Transverse colon (tissue), 4 donors: ENCODE measurements around the gene MTNR1A. TPM values are rescaled to one million over a fixed set of nuclear protein-coding genes. Genes with fewer than 3 reads are reported as not detected.

Experiments used
- DNase-seq: peaks from one replicate; pipeline ENCODE4 v3.0.0-alpha.2; 2019
- H3K27ac ChIP-seq, 4 donors: fragments of 200-600 bp; sonication (generic); 2 replicates each; pipeline ENCODE4 v1.5.1; 2016 to 2018; ENCODE audit warnings: inconsistent platforms in 4 of 4
- H3K27me3 ChIP-seq: fragments of 200-600 bp; sonication (generic); 2 replicates; pipeline ENCODE4 v1.5.1; 2017; ENCODE audit warnings: inconsistent platforms
- H3K36me3 ChIP-seq, 4 donors: fragments of 200-600 bp; sonication (generic); 2 replicates each; pipeline ENCODE4 v1.5.1; 2017 to 2019; ENCODE audit warnings: inconsistent platforms in 4 of 4
- H3K4me1 ChIP-seq, 4 donors: fragments of 200-600 bp; sonication (generic); 2 replicates each; pipeline ENCODE4 v1.5.1; 2017 to 2020; ENCODE audit warnings: inconsistent platforms in 4 of 4
- H3K4me3 ChIP-seq, 4 donors: fragments of 200-600 bp; sonication (generic); 1 replicate in 1 of 4; 2 replicates in 3 of 4; pipeline versions ENCODE4 v1.5.1 to v1.6.1; 2017 to 2019; ENCODE audit warnings: inconsistent platforms in 4 of 4
- H3K9me3 ChIP-seq, 2 donors: fragments of 200-600 bp; sonication (generic); 2 replicates each; pipeline ENCODE4 v1.5.1; 2017 to 2019; ENCODE audit warnings: inconsistent platforms in 2 of 2
- CTCF ChIP-seq, 5 experiments: fragments of 200-600 bp in 3 of 5; fragments of 450-650 bp in 2 of 5; sonication (generic) in 3 of 5; IDR thresholded peaks; 1 replicate in 2 of 5; 2 replicates in 3 of 5; pipeline ENCODE4 v1.5.1; 2016 to 2017; ENCODE audit warnings: antibody characterized with exemption in 5 of 5, inconsistent platforms in 3 of 5, mild to moderate bottlenecking in 2 of 5, moderate library complexity in 1 of 5
- EP300 ChIP-seq: sonication (generic); formaldehyde crosslinking; IDR thresholded peaks from one replicate; pipeline ENCODE4 v1.6.1; 2017; ENCODE audit warnings: antibody characterized with exemption, low read depth
- POLR2A ChIP-seq: fragments of 450-650 bp; IDR thresholded peaks from one replicate; pipeline ENCODE4 v1.6.1; 2016; ENCODE audit warnings: antibody characterized with exemption, mild to moderate bottlenecking, moderate library complexity
- POLR2AphosphoS5 ChIP-seq, 3 donors: sonication (generic); formaldehyde crosslinking; IDR thresholded peaks; one replicate each; pipeline ENCODE4 v1.6.1; 2016; ENCODE audit warnings: antibody characterized with exemption in 3 of 3
- WGBS, 2 donors: methylation state at CpG; one replicate each; pipeline ENCODE4 v1.1.5; 2018; ENCODE audit warnings: low coverage in 1 of 2; 5-methylcytosine and 5-hydroxymethylcytosine counted together
- in situ Hi-C, 4 donors: fragments of 200-750 bp; cut with MboI; loops; one replicate each; pipeline versions ENCODE4 v1.15.0 to v1.15.1; 2017; ENCODE audit warnings: low sequenced_read_pairs in 3 of 4, low pct_ligation_motif_present in 1 of 4, low pct_unique_long_range_greater_than_20kb in 1 of 4
- intact Hi-C: fragments of 100-400 bp; cut with DNase I; formaldehyde crosslinking; loops from one replicate; pipeline ENCODE4 v1.15.1; 2023; ENCODE audit warnings: low total_unique reads
- total RNA-seq, 4 donors: library from RNA; depleted of rRNA; stranded (reverse); fragments of >200 nt; gene quantifications; one replicate each; pipeline ENCODE4 v1.1.0, GENCODE V29; 2016

Gene MTNR1A
- total RNA-seq, 4 donors from 2014 or later: 7.0 TPM; not detected in 2

- Histone ChIP-seq H3K27ac (no peak overlapping the region), H3K36me3 (no peaks in the 10 kb centered on the region), H3K4me1 (peaks cover 0 to 3% (median 0%) of the 10 kb centered on the region in 4 donors), H3K4me3 (no peak overlapping the region), H3K9me3 (peaks cover 0 to 3% of the 10 kb centered on the region in 2 donors), H3K27me3 (no peaks in the 10 kb centered on the region)
- DNase-seq: no peak
- WGBS, 2 donors: 62% methylated on average over 9 of the region's 9 CpGs; no CpG with 5 or more reads in 1 of the 2 donors
- in situ Hi-C loops (no loop called here), intact Hi-C loops (no loop called here)
- TF ChIP-seq EP300: no peak
- TF ChIP-seq CTCF (IDR thresholded peaks at IDR 0.05): no peak
Measured at GRCh38 chr4:186487726-186488125, 67.6 kb downstream of the MTNR1A start.

DNA sequence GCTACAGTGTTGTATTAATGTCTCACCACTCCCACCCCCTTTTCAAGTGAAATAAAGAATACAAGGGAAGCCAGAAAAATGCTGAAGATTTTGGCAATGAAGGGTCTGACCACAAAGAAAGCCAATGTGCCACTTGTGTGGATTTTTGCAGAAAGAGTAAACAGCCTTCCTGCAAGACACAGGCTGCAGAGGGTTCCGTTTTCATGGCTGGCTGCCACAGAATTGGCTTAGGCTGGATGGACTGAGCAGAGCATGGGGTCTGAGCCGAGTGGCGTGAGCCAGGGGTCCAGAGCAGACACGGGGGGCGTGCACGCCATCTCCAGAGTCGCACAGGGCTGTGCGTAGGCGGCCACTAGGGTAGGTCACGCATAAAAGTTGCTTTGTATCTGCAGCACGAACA is 69.2 kb downstream of the MTNR1A start:
- TF ChIP-seq CTCF (IDR thresholded peaks at IDR 0.05): no peak
- no peak for TF ChIP-seq POLR2AphosphoS5 (IDR thresholded peaks at IDR 0.05)
- no peak for TF ChIP-seq EP300
- TF ChIP-seq POLR2A: no peak
- Histone ChIP-seq H3K27me3 (no peaks in the 10 kb centered on the region), H3K36me3 (no peaks in the 10 kb centered on the region), H3K9me3 (peaks cover 0 to 3% of the 10 kb centered on the region in 2 donors), H3K4me3 (peak overlapping the region in 1 of 4 donors; percentile 6), H3K27ac (no peak overlapping the region), H3K4me1 (peaks cover 0 to 3% (median 0%) of the 10 kb centered on the region in 4 donors)
- in situ Hi-C loops: no loop called here
- 62 to 82% methylated on average over 11 of the region's 11 CpGs for WGBS, 2 donors
- intact Hi-C loops: no loop called here
- no peak for DNase-seq

DNA sequence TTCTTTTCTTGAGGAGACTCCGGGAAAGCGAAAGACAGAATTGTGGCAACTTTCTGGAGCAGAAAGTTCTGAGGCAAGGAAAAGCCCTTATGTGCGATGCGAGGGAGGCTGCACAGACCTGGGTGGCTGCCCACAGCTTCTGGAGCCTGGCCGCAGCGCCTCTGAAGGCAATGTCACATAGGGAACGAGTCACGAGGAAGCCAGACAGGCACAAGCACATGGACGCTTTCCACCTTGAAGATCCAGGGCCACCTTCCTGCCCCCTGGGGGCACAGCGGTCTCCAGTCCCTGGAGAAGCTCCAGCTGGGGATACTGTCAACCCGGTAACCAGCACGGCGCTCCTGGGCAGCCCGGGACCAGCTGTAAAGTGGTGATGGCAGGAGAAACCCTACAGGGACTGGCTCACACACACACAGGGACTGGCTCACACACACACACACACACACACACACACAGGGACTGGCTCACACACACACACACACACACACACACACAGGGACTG is 69.8 kb downstream of the MTNR1A start:
- in situ Hi-C loops: no loop called here
- DNase-seq: no peak

GRCh38 chr4:186485150-186485549 is 70.2 kb downstream of the MTNR1A start:
- intact Hi-C loops (no loop called here), in situ Hi-C loops (no loop called here)
- Histone ChIP-seq H3K4me1 (peaks cover 0 to 3% (median 0%) of the 10 kb centered on the region in 4 donors), H3K27me3 (no peaks in the 10 kb centered on the region), H3K27ac (no peak overlapping the region), H3K4me3 (peak overlapping the region in 1 of 4 donors; percentile 30), H3K9me3 (no peaks in the 10 kb centered on the region), H3K36me3 (no peaks in the 10 kb centered on the region)
- WGBS, 2 donors: 59 to 86% methylated on average over 1 to 5 of the region's 5 CpGs
- no peak for TF ChIP-seq POLR2AphosphoS5 (IDR thresholded peaks at IDR 0.05)
- no peak for TF ChIP-seq CTCF (IDR thresholded peaks at IDR 0.05)
- no peak for DNase-seq

More for the DNA sequence above, 69.8 kb downstream of the MTNR1A start:
- no peak for TF ChIP-seq EP300
- TF ChIP-seq CTCF (IDR thresholded peaks at IDR 0.05): no peak
- TF ChIP-seq POLR2A: no peak
- no peak for TF ChIP-seq POLR2AphosphoS5 (IDR thresholded peaks at IDR 0.05)
- peaks cover 0 to 3% of the 10 kb centered on the region in 2 donors for H3K9me3 ChIP-seq
- H3K27ac ChIP-seq: no peak overlapping the region
- WGBS, 2 donors: 45% methylated on average over 14 of the region's 14 CpGs; no CpG with 5 or more reads in 1 of the 2 donors
- H3K36me3 ChIP-seq: no peaks in the 10 kb centered on the region
- no peaks in the 10 kb centered on the region for H3K27me3 ChIP-seq
- intact Hi-C loops: no loop called here
- H3K4me3 ChIP-seq: peak overlapping the region in 1 of 4 donors; percentile 30
- peaks cover 0 to 3% (median 0%) of the 10 kb centered on the region in 4 donors for H3K4me1 ChIP-seq
